Measurements from ENCODE around the gene PTBP2. TPM values are rescaled to one million over a fixed set of nuclear protein-coding genes. Genes with fewer than 3 reads are reported as not detected.

The PTBP2 gene
- total and polyA plus RNA-seq, 2 donors from 2014 or later = 10.5 to 32.8 TPM

- DNase-seq = no peak
- Histone ChIP-seq H3K4me1 (ENCODE audit: control insufficient read depth in 2 of 3, insufficient read depth in 2 of 3, low read depth in 1 of 3, low read length in 3 of 3) (no peaks in the 10 kb centered on the region), H3K27ac (ENCODE audit: low read depth in 2 of 2, low read length in 2 of 2) (no peak overlapping the region), H3K36me3 (ENCODE audit: control insufficient read depth in 2 of 3, insufficient read depth in 3 of 3, low read length in 3 of 3) (no peaks in the 10 kb centered on the region), H3K27me3 (ENCODE audit: control insufficient read depth, insufficient read depth, low read length) (no peaks in the 10 kb centered on the region), H3K9me3 (ENCODE audit: control insufficient read depth in 2 of 3, insufficient read depth in 1 of 3, low read length in 3 of 3) (no peaks in the 10 kb centered on the region), H3K4me3 (ENCODE audit: low read length in 3 of 3) (no peak overlapping the region), H3K9ac (ENCODE audit: low read length in 3 of 3) (no peak overlapping the region)
- FAIRE-seq = no peak
- TF ChIP-seq CTCF (IDR thresholded peaks at IDR 0.05; ENCODE audit: borderline replicate concordance, extremely low read depth, insufficient read depth) = no peak
- intact Hi-C loops (cut with DNase I) = no loop called here
Measured at GRCh38 chr1:96715482-96715881, 6.1 kb upstream of the PTBP2 start.

GRCh38 chr1:96721053-96721415 is 550 bp upstream of the PTBP2 start:
- TF ChIP-seq CTCF (IDR thresholded peaks at IDR 0.05; ENCODE audit: borderline replicate concordance, extremely low read depth, insufficient read depth) = no peak
- H3K9me3 ChIP-seq (ENCODE audit: control insufficient read depth in 2 of 3, insufficient read depth in 1 of 3, low read length in 3 of 3) = no peaks in the 10 kb centered on the region
- H3K4me3 ChIP-seq (ENCODE audit: low read length in 3 of 3) = peak overlapping the region; percentile 73 to 92 (median 74)
- H3K9ac ChIP-seq (ENCODE audit: low read length in 3 of 3) = peak overlapping the region; percentile 46 to 58 (median 49)
- intact Hi-C loops (cut with DNase I) = no loop called here
- DNase-seq (no peak), FAIRE-seq (no peak)
- peak overlapping the region; percentile 49 to 96 for H3K27ac ChIP-seq (ENCODE audit: low read depth in 2 of 2, low read length in 2 of 2)
- peaks cover 0 to 2% (median 0%) of the 10 kb centered on the region in 3 donors for H3K36me3 ChIP-seq (ENCODE audit: control insufficient read depth in 2 of 3, insufficient read depth in 3 of 3, low read length in 3 of 3)
- H3K4me1 ChIP-seq (ENCODE audit: control insufficient read depth in 2 of 3, insufficient read depth in 2 of 3, low read depth in 1 of 3, low read length in 3 of 3) = peaks cover 0 to 3% (median 0%) of the 10 kb centered on the region in 3 donors
- no peaks in the 10 kb centered on the region for H3K27me3 ChIP-seq (ENCODE audit: control insufficient read depth, insufficient read depth, low read length)

GRCh38 chr1:96722161-96722922 is 758 bp downstream of the PTBP2 start:
- H3K4me1 ChIP-seq (ENCODE audit: control insufficient read depth in 2 of 3, insufficient read depth in 2 of 3, low read depth in 1 of 3, low read length in 3 of 3) = peaks cover 0 to 3% (median 0%) of the 10 kb centered on the region in 3 donors

More at GRCh38 chr1:96722161-96722922, 758 bp downstream of the PTBP2 start:
- Histone ChIP-seq H3K9me3 (ENCODE audit: control insufficient read depth in 2 of 3, insufficient read depth in 1 of 3, low read length in 3 of 3) (no peaks in the 10 kb centered on the region), H3K27me3 (ENCODE audit: control insufficient read depth, insufficient read depth, low read length) (no peaks in the 10 kb centered on the region), H3K4me3 (ENCODE audit: low read length in 3 of 3) (peak overlapping the region; percentile 92 to 98 (median 93)), H3K36me3 (ENCODE audit: control insufficient read depth in 2 of 3, insufficient read depth in 3 of 3, low read length in 3 of 3) (peaks cover 0 to 2% (median 0%) of the 10 kb centered on the region in 3 donors), H3K9ac (ENCODE audit: low read length in 3 of 3) (peak overlapping the region; percentile 81 to 93 (median 90)), H3K27ac (ENCODE audit: low read depth in 2 of 2, low read length in 2 of 2) (peak overlapping the region; percentile 91 to 96)
- FAIRE-seq (no peak), DNase-seq (peak; percentile 80 to 90 (median 85))
- intact Hi-C loops (cut with DNase I) = no loop called here
- TF ChIP-seq CTCF (IDR thresholded peaks at IDR 0.05; ENCODE audit: borderline replicate concordance, extremely low read depth, insufficient read depth) = no peak

All from kidney (tissue), 14 donors.